GM15510 (cell line): Measurements from ENCODE around the gene TPCN2.

Experiments used
- POLR2A ChIP-seq: IDR thresholded peaks from 3 replicates; pipeline ENCODE4 v1.6.1; 2011; ENCODE audit warnings: borderline replicate concordance; ENCODE audit not compliant: insufficient read length; ENCODE audit errors: extremely low read depth

The TPCN2 gene

GRCh38 chr11:69135420-69136363, 87.0 kb downstream of the TPCN2 start:
- no peak for TF ChIP-seq POLR2A

DNA sequence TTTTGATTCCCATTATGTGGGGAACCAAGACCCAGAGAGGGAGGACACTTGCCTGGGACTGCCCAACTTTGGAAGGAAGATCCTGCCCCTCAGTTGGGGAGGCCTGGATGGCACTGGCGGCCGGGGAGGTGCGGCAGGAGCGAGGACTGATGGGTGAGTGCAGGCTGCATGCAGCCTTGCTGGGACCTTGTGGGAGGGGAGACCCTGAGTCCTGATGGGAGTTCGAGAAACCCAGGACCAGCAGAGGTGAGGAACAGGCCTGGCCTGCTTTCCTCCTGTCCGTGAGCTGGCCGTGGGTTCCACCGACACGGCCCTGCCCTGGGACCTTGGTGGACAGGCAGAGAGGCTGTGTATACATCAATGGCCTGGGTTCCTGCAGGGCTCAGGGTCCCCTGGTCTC, 87.7 kb downstream of the TPCN2 start:
- TF ChIP-seq POLR2A = no peak

DNA sequence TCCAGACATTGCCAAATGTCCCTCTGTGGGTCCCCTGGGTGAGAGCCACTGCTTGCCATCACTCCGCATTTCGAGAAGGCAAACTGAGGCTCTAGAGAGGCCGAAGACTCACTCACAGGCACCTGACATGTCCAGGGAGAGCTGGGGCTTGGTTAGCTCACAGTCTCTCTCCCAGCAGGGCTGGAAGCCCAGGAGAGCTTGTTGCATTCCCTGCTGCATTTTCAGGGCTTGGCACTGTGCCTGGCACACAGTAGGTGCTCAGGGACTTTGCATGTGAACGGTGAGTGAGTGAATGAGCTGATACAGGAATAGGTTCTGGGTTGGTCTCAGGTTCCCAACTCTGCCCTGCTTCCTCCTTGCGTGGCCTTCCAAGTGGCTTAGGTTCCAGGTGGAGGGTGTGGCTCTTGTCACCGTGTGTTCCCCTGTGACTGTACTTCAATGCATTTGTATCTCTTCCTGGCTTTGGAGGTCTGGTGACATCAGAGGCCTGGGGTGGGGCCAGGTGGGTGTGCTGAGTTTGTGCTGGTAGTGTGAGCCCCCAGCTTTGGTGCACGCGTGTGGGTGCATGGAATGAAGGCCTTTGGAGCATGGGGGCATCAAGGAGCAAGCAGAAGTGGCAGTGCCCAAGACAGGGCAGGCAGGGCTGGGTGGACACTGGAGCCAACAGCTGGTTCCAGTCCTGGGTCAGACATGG, 88.6 kb downstream of the TPCN2 start:
- TF ChIP-seq POLR2A = no peak

DNA sequence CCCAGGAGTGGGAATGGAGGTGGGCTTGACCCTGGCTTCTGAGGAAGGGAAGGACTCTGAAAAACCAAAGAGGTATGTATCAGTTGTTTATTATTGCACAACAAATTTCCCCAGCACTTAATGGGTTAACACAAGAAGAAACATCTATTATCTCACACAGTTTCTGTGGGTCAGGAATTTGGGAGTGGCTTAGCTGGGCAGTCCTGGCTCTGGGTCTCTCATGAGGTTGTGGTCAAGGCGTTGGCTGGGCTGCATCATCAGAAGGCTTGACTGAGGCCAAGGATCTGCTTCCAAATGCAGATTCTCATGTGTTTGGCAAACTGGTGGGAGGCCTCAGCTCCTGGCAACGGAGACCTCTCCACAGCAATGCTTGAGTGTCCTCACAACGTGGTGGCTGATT, 89.5 kb downstream of the TPCN2 start:
- no peak for TF ChIP-seq POLR2A

DNA sequence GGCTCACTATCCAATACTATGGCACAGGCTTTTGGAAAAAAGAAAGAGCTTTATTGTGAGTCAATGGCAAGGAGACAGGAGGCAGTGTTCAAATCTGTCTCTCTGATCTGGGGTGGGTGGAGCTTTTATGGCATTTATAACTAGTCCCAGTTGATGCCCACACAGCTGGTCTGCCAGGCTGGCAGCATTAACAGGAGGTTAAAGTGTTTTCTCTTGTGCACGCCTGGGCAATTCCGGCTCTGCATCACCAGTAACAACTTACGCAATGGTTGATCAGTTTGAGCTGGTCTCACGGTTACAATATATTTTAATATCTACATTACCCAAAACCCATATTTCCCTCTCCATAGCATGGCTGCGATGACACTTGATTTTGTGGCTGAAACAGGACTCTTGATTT, 91.9 kb downstream of the TPCN2 start:
- no peak for TF ChIP-seq POLR2A

GRCh38 chr11:69141742-69142141, 93.0 kb downstream of the TPCN2 start:
- no peak for TF ChIP-seq POLR2A

DNA sequence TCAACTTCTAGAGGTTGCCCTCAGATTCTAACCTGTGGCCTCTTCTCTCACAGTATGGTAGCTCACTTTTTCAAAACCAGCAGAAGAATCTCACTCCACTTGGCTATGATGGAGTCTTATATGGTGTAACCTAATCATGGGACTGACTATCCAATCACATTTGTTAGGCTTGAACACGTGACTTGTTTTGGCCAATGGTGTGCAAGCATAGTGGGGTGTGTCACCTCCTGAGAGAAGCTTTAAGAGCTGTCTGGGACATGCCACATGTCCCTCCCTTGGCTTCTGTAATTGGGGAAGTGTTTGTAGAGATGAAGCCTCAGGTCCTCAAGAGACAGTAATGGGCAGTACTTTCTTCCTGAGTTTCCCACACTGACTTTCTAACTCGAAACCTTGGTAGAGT, 94.2 kb downstream of the TPCN2 start:
- TF ChIP-seq POLR2A = no peak

DNA sequence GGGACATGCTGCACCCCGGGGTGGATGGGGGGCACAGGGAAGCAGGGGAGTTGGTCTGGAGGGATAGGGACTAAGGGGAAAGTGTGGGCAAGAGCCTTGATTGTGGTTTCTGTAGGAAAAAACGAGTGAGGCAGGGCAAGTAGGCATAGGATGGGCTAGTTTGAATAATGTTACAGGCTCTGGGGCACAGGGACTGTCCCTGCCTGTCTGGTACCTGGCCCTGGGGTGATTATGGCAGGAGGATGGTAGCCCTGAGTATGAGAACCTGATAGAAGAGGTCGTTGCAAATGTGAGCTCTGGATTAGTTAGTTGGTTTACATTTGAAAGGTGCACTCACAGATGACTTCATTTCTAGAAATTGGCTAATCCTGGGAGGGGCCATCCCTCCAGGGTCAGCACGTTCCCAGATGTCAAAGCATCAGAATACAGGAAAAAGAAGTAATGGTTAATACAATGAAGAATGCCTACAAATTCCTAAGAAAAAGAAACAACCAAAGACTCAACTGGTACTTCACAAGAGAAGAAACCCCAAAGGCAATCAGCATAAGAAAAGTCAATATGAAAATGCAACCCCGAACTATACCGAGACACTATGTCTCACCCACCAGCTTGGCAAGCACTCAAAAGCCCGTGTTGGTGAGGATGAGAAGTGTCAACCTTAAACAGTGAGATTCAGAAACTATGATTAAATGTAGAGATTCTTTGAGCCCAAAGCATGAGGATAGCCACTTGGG, 95.8 kb downstream of the TPCN2 start:
- no peak for TF ChIP-seq POLR2A

- no peak for TF ChIP-seq POLR2A
Measured at GRCh38 chr11:69145050-69145380, 96.3 kb downstream of the TPCN2 start.

DNA sequence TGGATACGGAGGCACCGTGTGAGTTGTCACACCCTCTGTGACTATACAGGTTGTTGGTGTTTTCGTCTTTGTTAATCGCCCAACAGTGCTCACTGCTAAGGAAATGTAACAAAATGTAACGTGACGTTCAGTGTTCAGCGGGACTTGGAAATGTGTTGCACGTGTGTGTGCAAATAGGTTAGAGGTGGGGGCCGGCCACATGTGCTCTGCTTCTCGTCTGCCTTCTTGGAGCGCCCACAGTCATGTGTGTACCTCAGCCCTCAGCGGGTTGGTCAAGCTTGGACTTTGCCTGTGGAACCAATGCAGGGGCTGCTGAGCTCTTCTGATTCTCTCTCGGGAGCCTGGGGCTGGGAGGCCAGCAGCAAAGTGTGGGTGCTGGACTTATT, 99.6 kb downstream of the TPCN2 start:
- no peak for TF ChIP-seq POLR2A

GRCh38 chr11:69148806-69149205, 100.1 kb downstream of the TPCN2 start:
- no peak for TF ChIP-seq POLR2A

DNA sequence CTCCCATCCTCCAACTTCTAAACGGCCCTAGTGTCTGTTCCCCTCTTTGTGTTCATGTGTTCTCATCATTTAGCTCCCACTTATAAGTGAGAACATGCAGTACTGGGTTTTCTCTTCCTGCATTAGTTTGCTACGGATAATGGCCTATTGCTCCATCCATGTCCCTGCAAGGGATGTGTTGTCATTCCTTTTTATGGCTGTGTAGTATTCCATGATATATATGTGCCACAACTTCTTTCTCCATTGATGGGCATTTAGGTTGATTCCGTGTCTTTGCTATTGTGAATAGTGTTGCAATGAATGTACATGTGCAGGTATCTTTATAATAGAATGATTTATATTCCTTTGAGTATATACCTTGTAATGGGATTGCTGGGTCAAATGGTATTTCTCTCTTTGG, 101.4 kb downstream of the TPCN2 start:
- TF ChIP-seq POLR2A = no peak

DNA sequence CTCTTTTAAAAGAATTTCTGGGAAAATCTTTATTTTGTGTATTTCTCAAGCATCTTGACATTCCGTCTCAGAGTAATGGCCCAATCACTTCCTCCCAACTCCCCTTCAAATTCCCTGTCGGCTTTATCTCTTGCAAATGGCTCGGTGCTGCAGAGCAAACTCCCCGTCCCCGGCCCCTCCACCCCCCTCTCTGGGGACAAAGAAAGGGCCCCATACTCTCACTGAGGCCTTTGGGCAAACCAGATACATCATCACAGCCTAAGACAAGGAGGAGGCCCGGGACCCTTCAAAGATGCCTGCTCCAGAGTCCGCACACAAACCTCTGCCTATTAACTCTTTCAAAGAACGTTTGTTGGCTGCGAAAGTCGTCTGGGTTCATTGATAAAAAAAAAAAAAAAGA, 103.1 kb downstream of the TPCN2 start:
- no peak for TF ChIP-seq POLR2A

DNA sequence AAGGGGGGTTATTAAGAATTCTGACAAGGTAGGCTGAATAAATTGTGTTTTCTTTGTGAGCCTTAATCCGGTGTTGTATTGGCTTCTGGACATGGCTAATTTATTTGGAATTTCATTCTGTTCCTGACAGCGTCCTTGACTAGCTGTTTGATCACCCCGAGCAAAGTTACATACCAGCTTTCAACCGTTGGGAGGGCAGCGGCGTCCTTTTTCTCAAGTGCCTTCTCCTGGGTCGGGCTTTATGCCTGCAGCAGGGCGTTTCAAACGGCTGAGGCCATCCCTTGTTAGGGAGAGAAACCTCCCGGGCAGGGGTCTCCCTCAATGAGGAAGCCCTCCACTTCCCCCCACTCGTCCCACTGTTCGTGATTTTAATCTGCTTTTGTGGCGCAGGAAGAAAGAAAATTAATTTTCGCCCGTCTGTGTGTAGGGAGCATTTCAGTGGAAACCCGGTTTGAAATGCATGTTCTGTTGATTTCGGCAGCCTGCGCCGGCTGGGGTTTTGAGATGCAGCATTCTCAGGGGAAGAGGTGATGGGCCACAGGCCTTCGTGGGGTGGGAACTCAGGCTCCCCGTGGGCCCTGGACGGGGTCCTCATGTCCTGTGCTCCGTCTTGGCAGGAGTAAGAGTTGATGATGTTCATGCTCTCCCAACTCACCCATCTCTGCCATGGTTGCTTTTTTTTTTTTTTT, 104.1 kb downstream of the TPCN2 start:
- TF ChIP-seq POLR2A = no peak

DNA sequence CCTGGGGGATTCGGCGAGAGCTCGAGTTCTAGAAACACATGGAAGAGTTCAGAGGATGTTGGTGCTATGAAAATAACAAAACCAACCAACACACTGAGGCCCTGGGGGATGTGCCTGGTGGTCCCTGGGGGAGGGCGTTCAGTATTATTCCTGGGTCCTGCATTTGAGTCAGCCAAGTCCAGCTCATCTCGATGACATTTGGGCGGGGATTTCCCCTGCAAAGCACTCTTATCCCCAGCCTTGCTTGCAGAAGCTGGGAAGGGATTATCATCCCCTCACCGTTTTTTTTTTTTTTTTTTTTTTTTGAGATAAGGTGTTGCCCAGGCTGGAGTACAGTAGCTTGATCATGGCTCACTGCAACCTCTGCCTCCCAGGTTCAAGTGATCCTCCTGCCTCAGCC, 104.9 kb downstream of the TPCN2 start:
- TF ChIP-seq POLR2A = no peak
